PFSK-1 (cell line): Measurements from ENCODE around the gene KHDC3L.

ENCODE experiments used
- POLR2AphosphoS5 ChIP-seq: IDR thresholded peaks from 2 replicates; pipeline ENCODE4 v1.6.1; 2012; ENCODE audit warnings: low read depth, mild to moderate bottlenecking, control low read depth, low read length, moderate library complexity
- TF ChIP-seq, protein P1 (sequence below), 2 experiments: IDR thresholded peaks; 2 replicates each; pipeline versions ENCODE4 v1.6.1 to v1.8.0; 2011 to 2012; ENCODE audit warnings: low read depth in 2 of 2, low read length in 2 of 2, control low read depth in 1 of 2, inconsistent platforms in 1 of 2, mild to moderate bottlenecking in 1 of 2, moderate library complexity in 1 of 2; ENCODE audit not compliant: insufficient read depth in 1 of 2

DNA sequence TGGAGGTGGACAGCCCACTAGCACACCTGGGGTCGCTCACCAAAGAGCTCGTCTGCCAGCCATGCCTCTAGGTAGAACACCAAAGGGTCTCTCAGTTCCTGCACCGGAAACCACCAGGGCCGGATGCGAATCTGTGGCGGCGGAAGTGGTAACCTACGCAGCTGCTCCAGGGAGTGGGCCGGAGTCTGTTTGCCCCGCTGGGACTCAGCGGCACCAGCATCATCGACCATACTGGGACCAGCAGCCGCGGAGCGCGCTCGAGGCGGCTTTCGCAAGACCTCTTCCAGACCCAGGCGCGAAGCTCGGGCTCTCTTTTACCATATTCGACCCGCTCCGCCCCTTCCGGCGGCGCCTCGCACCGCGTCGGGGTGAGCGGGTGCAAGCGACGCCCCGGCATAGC, 7.1 kb downstream of the KHDC3L start, which contains the start of gene OOEP:
- TF ChIP-seq POLR2AphosphoS5, result no peak
- TF ChIP-seq, protein P1, sequence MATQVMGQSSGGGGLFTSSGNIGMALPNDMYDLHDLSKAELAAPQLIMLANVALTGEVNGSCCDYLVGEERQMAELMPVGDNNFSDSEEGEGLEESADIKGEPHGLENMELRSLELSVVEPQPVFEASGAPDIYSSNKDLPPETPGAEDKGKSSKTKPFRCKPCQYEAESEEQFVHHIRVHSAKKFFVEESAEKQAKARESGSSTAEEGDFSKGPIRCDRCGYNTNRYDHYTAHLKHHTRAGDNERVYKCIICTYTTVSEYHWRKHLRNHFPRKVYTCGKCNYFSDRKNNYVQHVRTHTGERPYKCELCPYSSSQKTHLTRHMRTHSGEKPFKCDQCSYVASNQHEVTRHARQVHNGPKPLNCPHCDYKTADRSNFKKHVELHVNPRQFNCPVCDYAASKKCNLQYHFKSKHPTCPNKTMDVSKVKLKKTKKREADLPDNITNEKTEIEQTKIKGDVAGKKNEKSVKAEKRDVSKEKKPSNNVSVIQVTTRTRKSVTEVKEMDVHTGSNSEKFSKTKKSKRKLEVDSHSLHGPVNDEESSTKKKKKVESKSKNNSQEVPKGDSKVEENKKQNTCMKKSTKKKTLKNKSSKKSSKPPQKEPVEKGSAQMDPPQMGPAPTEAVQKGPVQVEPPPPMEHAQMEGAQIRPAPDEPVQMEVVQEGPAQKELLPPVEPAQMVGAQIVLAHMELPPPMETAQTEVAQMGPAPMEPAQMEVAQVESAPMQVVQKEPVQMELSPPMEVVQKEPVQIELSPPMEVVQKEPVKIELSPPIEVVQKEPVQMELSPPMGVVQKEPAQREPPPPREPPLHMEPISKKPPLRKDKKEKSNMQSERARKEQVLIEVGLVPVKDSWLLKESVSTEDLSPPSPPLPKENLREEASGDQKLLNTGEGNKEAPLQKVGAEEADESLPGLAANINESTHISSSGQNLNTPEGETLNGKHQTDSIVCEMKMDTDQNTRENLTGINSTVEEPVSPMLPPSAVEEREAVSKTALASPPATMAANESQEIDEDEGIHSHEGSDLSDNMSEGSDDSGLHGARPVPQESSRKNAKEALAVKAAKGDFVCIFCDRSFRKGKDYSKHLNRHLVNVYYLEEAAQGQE (IDR thresholded peaks at IDR 0.05; ENCODE audit: insufficient read depth in 1 of 2, low read depth in 2 of 2, low read length in 2 of 2), result no peak
